ENCODE results near the gene EXOG. TPM values are rescaled to one million over a fixed set of nuclear protein-coding genes. Genes with fewer than 3 reads are reported as not detected.

EXOG gene
- total and polyA plus RNA-seq, 2 donors (not counting 3 experiments of a cell fraction or from before 2014, with no cell fraction given), result 10.8 to 21.9 TPM

- DNase-seq (ENCODE audit: low read depth, low spot score), result peak; percentile 4
- Histone ChIP-seq H3K79me2 (ENCODE audit: control insufficient read depth, insufficient read depth, low read length) (no peaks in the 10 kb centered on the region), H3K9me3 (replicated peaks; ENCODE audit: control insufficient read depth, insufficient read depth, low read length) (no peaks in the 10 kb centered on the region), H3K9ac (replicated peaks; ENCODE audit: extremely low read depth, insufficient read depth, low read length) (no peak overlapping the region), H3K36me3 (ENCODE audit: control insufficient read depth in 2 of 2, extremely low read depth in 1 of 2, insufficient read depth in 2 of 2, low read length in 2 of 2) (no peaks in the 10 kb centered on the region), H3K27me3 (ENCODE audit: control insufficient read depth in 2 of 2, insufficient read depth in 2 of 2, low read length in 2 of 2) (no peaks in the 10 kb centered on the region), H4K20me1 (replicated peaks; ENCODE audit: control insufficient read depth, extremely low read depth, insufficient read depth, low read length) (no peaks in the 10 kb centered on the region), H3K4me3 (replicated peaks in 1 of 3; ENCODE audit: insufficient read depth in 1 of 3, low read depth in 1 of 3, low read length in 3 of 3) (no peak overlapping the region), H3K4me2 (ENCODE audit: insufficient read depth, low read length) (no peak overlapping the region), H3K9me1 (replicated peaks; ENCODE audit: control insufficient read depth, extremely low read depth, insufficient read depth, low read length) (no peaks in the 10 kb centered on the region), H3K4me1 (ENCODE audit: control insufficient read depth, extremely low read depth, insufficient read depth, low read length) (no peaks in the 10 kb centered on the region), H2AFZ (ENCODE audit: low read depth, low read length) (no peak overlapping the region), H3K27ac (ENCODE audit: insufficient read depth, low read depth, low read length) (no peak overlapping the region)
- TF ChIP-seq MAX (IDR thresholded peaks at IDR 0.05; ENCODE audit: insufficient read depth, insufficient read length) (no peak), GATA2 (IDR thresholded peaks at IDR 0.05; ENCODE audit: insufficient read depth, insufficient read length, low read depth, low read length) (no peak), CTCF (IDR thresholded peaks at IDR 0.05; ENCODE audit: extremely low read depth in 1 of 2, insufficient read depth in 1 of 2, low read depth in 1 of 2, low read length in 2 of 2) (no peak), FOS (IDR thresholded peaks at IDR 0.05; ENCODE audit: borderline replicate concordance, insufficient read depth, low read length) (no peak), POLR2AphosphoS5 (IDR thresholded peaks at IDR 0.05; ENCODE audit: insufficient read depth, low read depth, low read length) (no peak), MYC (IDR thresholded peaks at IDR 0.05; ENCODE audit: low read depth, low read length) (no peak), POLR2A (IDR thresholded peaks at IDR 0.05; ENCODE audit: low read depth, low read length) (no peak), EZH2 (IDR thresholded peaks at IDR 0.05; ENCODE audit: borderline replicate concordance, low read depth, low read length, severe bottlenecking) (no peak), JUN (IDR thresholded peaks at IDR 0.05; ENCODE audit: borderline replicate concordance, insufficient read depth, insufficient read length, low read depth) (no peak)
- peak; percentile 37 for FAIRE-seq
- CTCF ChIA-PET, result no interaction called here
- POLR2A ChIA-PET, result interaction anchor here (0.5 kb wide), 1 partner anchor 78 kb away, joined by 3 read pairs; no protein-coding TSS in a partner anchor
- intact Hi-C loops (cut with micrococcal nuclease), result no loop called here
- BruUV-seq (replicated peaks), result no TSS peak
- dilution Hi-C loops (cut with MboI; ENCODE audit: extremely low pct_ligation_motif_present, low sequenced_read_pairs), result no loop called here
Observed at GRCh38 chr3:38574411-38575278, 78.5 kb downstream of the EXOG start.
